Measurements from ENCODE around the gene AARS1.
"Not testable (repeated sequence)": the region's sequence is repeated elsewhere in the genome, so short reads cannot be mapped to it uniquely, and the experiment has no call there.

The AARS1 gene

DNA sequence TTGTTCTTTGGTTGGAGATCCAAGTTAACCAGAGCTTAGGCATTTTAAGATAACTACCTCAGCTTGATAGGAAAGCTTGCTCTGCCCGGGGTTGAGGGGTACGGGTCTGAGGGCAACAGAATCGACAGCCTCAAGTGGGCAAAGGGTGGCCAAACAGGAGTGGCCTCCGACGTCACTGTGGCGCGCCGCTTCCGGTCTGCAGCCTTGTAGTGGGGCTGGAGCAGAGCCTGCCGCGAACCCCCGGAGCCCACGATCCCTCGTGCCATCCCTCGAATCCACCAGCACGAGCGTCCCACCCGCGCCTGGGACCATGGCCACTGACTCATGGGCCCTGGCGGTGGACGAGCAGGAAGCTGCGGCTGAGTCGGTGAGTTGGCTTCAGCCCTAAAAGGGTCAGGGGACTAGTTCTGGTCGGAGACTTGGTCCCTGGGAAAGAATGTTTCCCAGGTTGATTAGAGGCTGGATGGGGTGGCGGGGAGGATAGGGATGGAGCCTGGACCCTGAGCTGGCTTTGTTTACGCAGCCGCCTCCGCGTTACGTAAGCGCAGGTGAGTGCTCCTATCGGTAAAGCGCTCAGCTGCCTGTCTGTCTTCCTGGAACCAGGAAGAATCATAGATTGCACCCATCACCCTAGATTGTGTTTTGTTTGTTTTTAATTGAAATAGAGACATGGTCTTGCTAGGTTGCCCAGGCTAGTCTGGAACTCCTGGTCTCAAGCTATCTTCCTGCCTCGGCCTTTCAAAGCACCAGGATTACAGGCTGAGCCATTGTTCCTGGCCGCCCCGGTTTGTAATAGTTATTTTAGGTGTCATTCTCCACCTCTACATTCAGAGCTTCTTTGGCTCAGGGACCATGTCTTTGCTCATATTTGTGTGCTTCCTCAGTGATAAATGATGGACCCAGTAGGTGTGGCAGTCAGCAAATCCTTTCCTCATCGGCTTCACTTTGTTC lies 10.0 kb upstream of the AARS1 start, which contains the start of gene DDX19B:
Gene DDX19B (plus strand): TSS at position 199 of the 951 bp plus-strand sequence. CDS start 112 bp downstream, at position 311.
- peak; percentile 71 to 72 for DNase-seq (ENCODE audit: low read depth in 1 of 2, low spot score in 1 of 2)
- Histone ChIP-seq H3K27ac (replicated peaks) (peak within 1 kb of the TSS; percentile 79), H3K4me3 (replicated peaks; ENCODE audit: insufficient read depth, low read length) (peak within 1 kb of the TSS; percentile 94), H3K27me3 (ENCODE audit: insufficient read depth, poor library complexity, severe bottlenecking) (no peaks in the 10 kb centered on the region)
- TF ChIP-seq, protein P1, sequence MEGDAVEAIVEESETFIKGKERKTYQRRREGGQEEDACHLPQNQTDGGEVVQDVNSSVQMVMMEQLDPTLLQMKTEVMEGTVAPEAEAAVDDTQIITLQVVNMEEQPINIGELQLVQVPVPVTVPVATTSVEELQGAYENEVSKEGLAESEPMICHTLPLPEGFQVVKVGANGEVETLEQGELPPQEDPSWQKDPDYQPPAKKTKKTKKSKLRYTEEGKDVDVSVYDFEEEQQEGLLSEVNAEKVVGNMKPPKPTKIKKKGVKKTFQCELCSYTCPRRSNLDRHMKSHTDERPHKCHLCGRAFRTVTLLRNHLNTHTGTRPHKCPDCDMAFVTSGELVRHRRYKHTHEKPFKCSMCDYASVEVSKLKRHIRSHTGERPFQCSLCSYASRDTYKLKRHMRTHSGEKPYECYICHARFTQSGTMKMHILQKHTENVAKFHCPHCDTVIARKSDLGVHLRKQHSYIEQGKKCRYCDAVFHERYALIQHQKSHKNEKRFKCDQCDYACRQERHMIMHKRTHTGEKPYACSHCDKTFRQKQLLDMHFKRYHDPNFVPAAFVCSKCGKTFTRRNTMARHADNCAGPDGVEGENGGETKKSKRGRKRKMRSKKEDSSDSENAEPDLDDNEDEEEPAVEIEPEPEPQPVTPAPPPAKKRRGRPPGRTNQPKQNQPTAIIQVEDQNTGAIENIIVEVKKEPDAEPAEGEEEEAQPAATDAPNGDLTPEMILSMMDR (IDR thresholded peaks at IDR 0.05; ENCODE audit: insufficient read depth, low read length): no peak
- TF ChIP-seq SPI1 (IDR thresholded peaks at IDR 0.05; ENCODE audit: borderline replicate concordance, low read depth): no peak
- peak; percentile 18; the same call in 1 of the 2 replicates for TF ChIP-seq GABPA (IDR thresholded peaks at IDR 0.05; ENCODE audit: low read depth)
- TF ChIP-seq POLR2AphosphoS5 (IDR thresholded peaks at IDR 0.05; ENCODE audit: low read depth): peak; percentile 89
- TF ChIP-seq, protein P2, sequence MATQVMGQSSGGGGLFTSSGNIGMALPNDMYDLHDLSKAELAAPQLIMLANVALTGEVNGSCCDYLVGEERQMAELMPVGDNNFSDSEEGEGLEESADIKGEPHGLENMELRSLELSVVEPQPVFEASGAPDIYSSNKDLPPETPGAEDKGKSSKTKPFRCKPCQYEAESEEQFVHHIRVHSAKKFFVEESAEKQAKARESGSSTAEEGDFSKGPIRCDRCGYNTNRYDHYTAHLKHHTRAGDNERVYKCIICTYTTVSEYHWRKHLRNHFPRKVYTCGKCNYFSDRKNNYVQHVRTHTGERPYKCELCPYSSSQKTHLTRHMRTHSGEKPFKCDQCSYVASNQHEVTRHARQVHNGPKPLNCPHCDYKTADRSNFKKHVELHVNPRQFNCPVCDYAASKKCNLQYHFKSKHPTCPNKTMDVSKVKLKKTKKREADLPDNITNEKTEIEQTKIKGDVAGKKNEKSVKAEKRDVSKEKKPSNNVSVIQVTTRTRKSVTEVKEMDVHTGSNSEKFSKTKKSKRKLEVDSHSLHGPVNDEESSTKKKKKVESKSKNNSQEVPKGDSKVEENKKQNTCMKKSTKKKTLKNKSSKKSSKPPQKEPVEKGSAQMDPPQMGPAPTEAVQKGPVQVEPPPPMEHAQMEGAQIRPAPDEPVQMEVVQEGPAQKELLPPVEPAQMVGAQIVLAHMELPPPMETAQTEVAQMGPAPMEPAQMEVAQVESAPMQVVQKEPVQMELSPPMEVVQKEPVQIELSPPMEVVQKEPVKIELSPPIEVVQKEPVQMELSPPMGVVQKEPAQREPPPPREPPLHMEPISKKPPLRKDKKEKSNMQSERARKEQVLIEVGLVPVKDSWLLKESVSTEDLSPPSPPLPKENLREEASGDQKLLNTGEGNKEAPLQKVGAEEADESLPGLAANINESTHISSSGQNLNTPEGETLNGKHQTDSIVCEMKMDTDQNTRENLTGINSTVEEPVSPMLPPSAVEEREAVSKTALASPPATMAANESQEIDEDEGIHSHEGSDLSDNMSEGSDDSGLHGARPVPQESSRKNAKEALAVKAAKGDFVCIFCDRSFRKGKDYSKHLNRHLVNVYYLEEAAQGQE (IDR thresholded peaks at IDR 0.05; ENCODE audit: insufficient replicate concordance, low read depth): no peak

DNA sequence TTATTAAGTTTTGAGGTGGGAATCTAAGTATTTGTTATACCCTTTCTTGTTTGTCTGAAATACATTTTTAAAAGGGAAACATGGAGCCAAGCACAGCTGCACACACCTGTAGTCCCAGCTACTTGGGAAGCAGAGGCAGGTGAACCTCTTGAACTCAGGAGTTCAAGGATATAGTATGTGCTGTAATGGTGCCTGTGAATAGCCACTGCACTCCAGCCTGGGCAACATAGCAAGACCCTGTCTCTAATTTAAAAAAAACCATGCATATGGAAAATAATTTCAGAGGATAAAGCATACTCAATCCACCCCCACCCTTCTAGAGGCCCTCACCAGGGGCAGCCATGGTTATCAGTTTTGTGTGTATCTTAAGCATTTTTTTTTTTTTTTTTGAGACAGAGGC lies 6.3 kb upstream of the AARS1 start:
- DNase-seq (ENCODE audit: low read depth in 1 of 2, low spot score in 1 of 2): no peak
- no peaks in the 10 kb centered on the region for H3K27me3 ChIP-seq (ENCODE audit: insufficient read depth, poor library complexity, severe bottlenecking)
- H3K4me3 ChIP-seq (replicated peaks; ENCODE audit: insufficient read depth, low read length): no peak overlapping the region
- no peak overlapping the region for H3K27ac ChIP-seq (replicated peaks)
- TF ChIP-seq, protein P1 (IDR thresholded peaks at IDR 0.05; ENCODE audit: insufficient read depth, low read length): no peak
- TF ChIP-seq POLR2AphosphoS5 (IDR thresholded peaks at IDR 0.05; ENCODE audit: low read depth) (no peak), SPI1 (IDR thresholded peaks at IDR 0.05; ENCODE audit: borderline replicate concordance, low read depth) (no peak), GABPA (IDR thresholded peaks at IDR 0.05; ENCODE audit: low read depth) (no peak)
- TF ChIP-seq, protein P2 (IDR thresholded peaks at IDR 0.05; ENCODE audit: insufficient replicate concordance, low read depth): no peak

DNA sequence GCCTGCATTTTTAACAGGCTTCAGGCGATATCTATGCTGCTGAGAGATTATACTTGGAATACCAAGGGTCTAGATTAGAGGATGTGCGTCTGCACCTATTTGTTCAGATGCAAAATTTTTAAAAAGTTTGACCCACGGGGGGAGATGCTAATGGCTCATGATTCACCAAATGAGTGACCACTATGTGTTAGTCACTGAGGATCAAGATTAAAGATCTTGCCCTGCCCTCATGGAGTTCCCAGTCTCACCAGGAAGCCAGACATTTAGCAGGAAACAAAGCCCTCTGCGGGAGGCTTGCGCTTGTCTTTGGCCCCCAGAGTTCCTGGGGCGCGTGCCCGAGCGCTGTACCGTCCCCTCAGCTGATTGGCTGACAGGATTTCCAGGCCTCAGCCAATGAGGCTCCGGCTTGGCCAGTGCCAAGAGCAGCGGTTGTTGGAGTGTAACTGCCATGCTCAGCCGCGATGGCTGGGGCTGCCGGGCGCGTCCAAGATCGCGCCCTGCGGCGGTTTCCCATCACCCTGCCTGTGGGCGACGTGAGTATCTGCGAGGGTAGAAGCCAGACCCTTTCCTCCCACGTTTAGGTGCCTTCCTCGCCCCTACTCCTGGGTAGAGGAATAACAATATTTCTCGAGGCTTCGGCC lies 5.2 kb upstream of the AARS1 start:
- DNase-seq (ENCODE audit: low read depth in 1 of 2, low spot score in 1 of 2): no peak
- no peak for TF ChIP-seq SPI1 (IDR thresholded peaks at IDR 0.05; ENCODE audit: borderline replicate concordance, low read depth)
- Histone ChIP-seq H3K4me3 (replicated peaks; ENCODE audit: insufficient read depth, low read length) (no peak overlapping the region), H3K27ac (replicated peaks) (no peak overlapping the region), H3K27me3 (ENCODE audit: insufficient read depth, poor library complexity, severe bottlenecking) (no peaks in the 10 kb centered on the region)

DNA sequence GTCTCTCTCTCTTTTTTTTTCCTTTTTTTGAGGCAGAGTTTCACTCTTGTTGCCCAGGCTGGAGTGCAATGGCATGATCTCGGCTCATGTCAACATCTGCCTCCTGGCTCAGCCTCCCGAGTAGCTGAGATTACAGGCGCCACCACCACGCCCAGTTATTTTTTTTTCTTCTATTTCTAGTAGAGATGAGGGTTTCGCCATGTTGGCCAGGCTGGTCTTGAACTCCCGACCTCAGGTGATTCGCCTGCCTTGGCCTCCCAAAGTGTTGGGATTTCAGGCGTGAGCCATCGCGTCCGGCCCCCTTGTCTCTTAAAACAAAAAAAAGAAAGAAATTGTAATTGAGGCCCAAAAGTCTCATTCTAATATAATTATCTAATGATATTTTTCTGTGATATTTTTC lies 2.8 kb upstream of the AARS1 start:
- not testable (repeated sequence) for H3K27me3 ChIP-seq (ENCODE audit: insufficient read depth, poor library complexity, severe bottlenecking); DNase-seq (ENCODE audit: low read depth in 1 of 2, low spot score in 1 of 2); H3K27ac ChIP-seq (replicated peaks); H3K4me3 ChIP-seq (replicated peaks; ENCODE audit: insufficient read depth, low read length)
